PC-9 (cell line): Measurements from ENCODE around the gene HPGDS.

ENCODE experiments used
- CTCF ChIP-seq: fragments of 200-600 bp; sonication (generic); conservative IDR thresholded peaks from 2 replicates; pipeline ENCODE4 v1.6.1; 2017; ENCODE audit warnings: mixed run types, antibody characterized with exemption, mild to moderate bottlenecking, moderate library complexity
- EZH2 ChIP-seq: fragments of 200-600 bp; sonication (generic); IDR thresholded peaks from 2 replicates; pipeline ENCODE4 v1.8.0; 2017; ENCODE audit warnings: antibody characterized with exemption, low read depth

GRCh38 chr4:94333866-94334265 is 8.8 kb downstream of the HPGDS start:
- no peak for TF ChIP-seq CTCF
- TF ChIP-seq EZH2: no peak
